ENCODE results near the gene GOLGA6A.

DNA sequence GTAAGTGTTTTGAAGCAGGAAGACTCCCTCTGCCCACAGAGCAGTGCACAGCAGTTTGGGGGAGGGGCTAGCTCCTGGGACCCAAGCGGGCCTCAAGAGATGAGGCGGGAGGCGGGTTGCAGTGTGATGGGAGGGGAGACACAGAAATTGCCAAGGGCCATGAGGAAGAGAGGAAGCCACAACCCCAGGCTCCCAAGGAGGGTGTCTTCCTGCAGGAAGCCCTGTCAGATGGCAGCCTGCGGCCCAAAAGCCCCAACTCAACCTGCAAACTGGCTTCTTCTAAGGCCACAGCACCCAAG, 40.7 kb upstream of the GOLGA6A start:
- TF ChIP-seq, protein P1, sequence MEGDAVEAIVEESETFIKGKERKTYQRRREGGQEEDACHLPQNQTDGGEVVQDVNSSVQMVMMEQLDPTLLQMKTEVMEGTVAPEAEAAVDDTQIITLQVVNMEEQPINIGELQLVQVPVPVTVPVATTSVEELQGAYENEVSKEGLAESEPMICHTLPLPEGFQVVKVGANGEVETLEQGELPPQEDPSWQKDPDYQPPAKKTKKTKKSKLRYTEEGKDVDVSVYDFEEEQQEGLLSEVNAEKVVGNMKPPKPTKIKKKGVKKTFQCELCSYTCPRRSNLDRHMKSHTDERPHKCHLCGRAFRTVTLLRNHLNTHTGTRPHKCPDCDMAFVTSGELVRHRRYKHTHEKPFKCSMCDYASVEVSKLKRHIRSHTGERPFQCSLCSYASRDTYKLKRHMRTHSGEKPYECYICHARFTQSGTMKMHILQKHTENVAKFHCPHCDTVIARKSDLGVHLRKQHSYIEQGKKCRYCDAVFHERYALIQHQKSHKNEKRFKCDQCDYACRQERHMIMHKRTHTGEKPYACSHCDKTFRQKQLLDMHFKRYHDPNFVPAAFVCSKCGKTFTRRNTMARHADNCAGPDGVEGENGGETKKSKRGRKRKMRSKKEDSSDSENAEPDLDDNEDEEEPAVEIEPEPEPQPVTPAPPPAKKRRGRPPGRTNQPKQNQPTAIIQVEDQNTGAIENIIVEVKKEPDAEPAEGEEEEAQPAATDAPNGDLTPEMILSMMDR (IDR thresholded peaks at IDR 0.05) = no peak
- TF ChIP-seq POLR2AphosphoS5 (IDR thresholded peaks at IDR 0.05) = no peak
- TF ChIP-seq EP300 (IDR thresholded peaks at IDR 0.05) = no peak
- no peak for TF ChIP-seq POLR2A (IDR thresholded peaks at IDR 0.05)

All from upper lobe of left lung (tissue), 4 donors.